NCI-H1092 treated with DMSO at 0.1 percent for 48 hours (cell line): ENCODE results near the gene MDC1.
"Not testable (repeated sequence)": the region's sequence is repeated elsewhere in the genome, so short reads cannot be mapped to it uniquely, and the experiment has no call there.

Source experiments
- DNase-seq: peaks from one replicate; lab custom pipeline; 2025; lab: John Stamatoyannopoulos, UW

The MDC1 gene

GRCh38 chr6:30683183-30683979 is 33.7 kb downstream of the MDC1 start:
- DNase-seq, result no peak

- no peak for DNase-seq
Observed at GRCh38 chr6:30682143-30683117, 34.7 kb downstream of the MDC1 start.

- no peak for DNase-seq
Observed at GRCh38 chr6:30681766-30682142, 35.3 kb downstream of the MDC1 start.

GRCh38 chr6:30679765-30680535 is 37.1 kb downstream of the MDC1 start:
- DNase-seq, result no peak

GRCh38 chr6:30678964-30679726 is 37.9 kb downstream of the MDC1 start:
- DNase-seq, result peak; percentile 30

- DNase-seq, result no peak
Observed at GRCh38 chr6:30676660-30677285, 40.3 kb downstream of the MDC1 start.

GRCh38 chr6:30672445-30673253 is 44.4 kb downstream of the MDC1 start, which contains the start of gene DHX16:
DHX16 (minus strand) TSS chr6:30673006; CDS start chr6:30672841, 165 bp downstream.
- peak; percentile 88 for DNase-seq

GRCh38 chr6:30670760-30671527 is 46.1 kb downstream of the MDC1 start:
- no peak for DNase-seq

- not testable (repeated sequence) for DNase-seq
Observed at GRCh38 chr6:30666300-30666699, 50.8 kb downstream of the MDC1 start.

GRCh38 chr6:30664994-30665767 is 51.9 kb downstream of the MDC1 start:
- no peak for DNase-seq

GRCh38 chr6:30657922-30658321 is 59.2 kb downstream of the MDC1 start:
- DNase-seq, result not testable (repeated sequence)

- DNase-seq, result no peak
Observed at GRCh38 chr6:30657454-30657853, 59.6 kb downstream of the MDC1 start.

- DNase-seq, result no peak
Observed at GRCh38 chr6:30656513-30656912, 60.6 kb downstream of the MDC1 start.

GRCh38 chr6:30655743-30656094 is 61.4 kb downstream of the MDC1 start:
- DNase-seq, result no peak

GRCh38 chr6:30654798-30655742 is 62.0 kb downstream of the MDC1 start:
- no peak for DNase-seq

- no peak for DNase-seq
Observed at GRCh38 chr6:30651143-30651542, 65.9 kb downstream of the MDC1 start.
